Trophoblast cell (in vitro differentiated cells and primary cell): ENCODE data around the gene NUP43.
"Not testable (repeated sequence)": the region's sequence is repeated elsewhere in the genome, so short reads cannot be mapped to it uniquely, and the experiment has no call there.

ENCODE experiments used
- DNase-seq, 2 donors: peaks; one replicate each; pipeline ENCODE4 v3.0.0-alpha.2; 2016
- H2AFZ ChIP-seq: 2 replicates; pipeline ENCODE4 v1.6.1; 2013; ENCODE audit warnings: low read length, moderate library complexity, mild to moderate bottlenecking; ENCODE audit not compliant: insufficient read depth, poor library complexity
- H2AK5ac ChIP-seq: 2 replicates; pipeline ENCODE4 v1.6.1; 2013; ENCODE audit warnings: mild to moderate bottlenecking, low read length
- H2BK120ac ChIP-seq: 2 replicates; pipeline ENCODE4 v1.6.1; 2013; ENCODE audit warnings: low read length, mild to moderate bottlenecking, moderate library complexity; ENCODE audit not compliant: insufficient read depth, poor library complexity
- H2BK12ac ChIP-seq: 2 replicates; pipeline ENCODE4 v1.6.1; 2013; ENCODE audit warnings: mild to moderate bottlenecking, low read length, moderate library complexity
- H2BK5ac ChIP-seq: 2 replicates; pipeline ENCODE4 v1.6.1; 2013; ENCODE audit warnings: low read length, low read depth, moderate library complexity, mild to moderate bottlenecking; ENCODE audit not compliant: poor library complexity
- H3K14ac ChIP-seq: 2 replicates; pipeline ENCODE4 v1.6.1; 2013; ENCODE audit warnings: mild to moderate bottlenecking, low read length
- H3K18ac ChIP-seq: 2 replicates; pipeline ENCODE4 v1.6.1; 2013; ENCODE audit warnings: mild to moderate bottlenecking, low read length
- H3K23ac ChIP-seq: 2 replicates; pipeline ENCODE4 v1.6.1; 2013; ENCODE audit warnings: low read length
- H3K27ac ChIP-seq: 2 replicates; pipeline ENCODE4 v1.5.1; 2013; ENCODE audit warnings: low read depth, mild to moderate bottlenecking, inconsistent platforms, low read length, moderate library complexity
- H3K27me3 ChIP-seq: 2 replicates; pipeline ENCODE4 v1.6.1; 2013; ENCODE audit warnings: inconsistent platforms, mild to moderate bottlenecking, low read length, moderate library complexity; ENCODE audit not compliant: insufficient read depth
- H3K36me3 ChIP-seq, 2 experiments: 1 replicate in 1 of 2; 2 replicates in 1 of 2; pipeline ENCODE4 v1.6.1; 2013; ENCODE audit warnings: low read length in 2 of 2, mild to moderate bottlenecking in 2 of 2, moderate library complexity in 1 of 2; ENCODE audit not compliant: insufficient read depth in 2 of 2, control insufficient read depth in 1 of 2
- H3K4ac ChIP-seq: 2 replicates; pipeline ENCODE4 v1.6.1; 2013; ENCODE audit warnings: low read depth, mild to moderate bottlenecking, low read length, moderate library complexity
- H3K4me1 ChIP-seq, 2 experiments: 1 replicate in 1 of 2; 2 replicates in 1 of 2; pipeline ENCODE4 v1.6.1; 2013; ENCODE audit warnings: low read length in 2 of 2, mild to moderate bottlenecking in 2 of 2, moderate library complexity in 1 of 2; ENCODE audit not compliant: insufficient read depth in 2 of 2, control insufficient read depth in 1 of 2
- H3K4me2 ChIP-seq: 2 replicates; pipeline ENCODE4 v1.6.1; 2013; ENCODE audit warnings: inconsistent platforms, mild to moderate bottlenecking, low read length, moderate library complexity
- H3K4me3 ChIP-seq: 2 replicates; pipeline ENCODE4 v1.5.1; 2013; ENCODE audit warnings: mild to moderate bottlenecking, low read depth, low read length, inconsistent platforms
- H3K79me1 ChIP-seq: one replicate; pipeline ENCODE4 v1.6.1; 2013; ENCODE audit warnings: low read length
- H3K79me2 ChIP-seq: 2 replicates; pipeline ENCODE4 v1.6.1; 2013; ENCODE audit warnings: low read length, mild to moderate bottlenecking; ENCODE audit not compliant: control insufficient read depth, insufficient read depth, poor library complexity
- H3K9ac ChIP-seq: 2 replicates; pipeline ENCODE4 v1.6.1; 2013; ENCODE audit warnings: mild to moderate bottlenecking, low read length
- H3K9me3 ChIP-seq: 2 replicates; pipeline ENCODE4 v1.6.1; 2013; ENCODE audit warnings: low read depth, mild to moderate bottlenecking, control low read depth, inconsistent platforms, low read length; ENCODE audit not compliant: insufficient read depth
- H4K12ac ChIP-seq: 2 replicates; pipeline ENCODE4 v1.6.1; 2013; ENCODE audit warnings: low read depth, mild to moderate bottlenecking, low read length, moderate library complexity
- H4K8ac ChIP-seq: 2 replicates; pipeline ENCODE4 v1.6.1; 2013; ENCODE audit warnings: low read depth, mild to moderate bottlenecking, low read length, moderate library complexity
- H4K91ac ChIP-seq: one replicate; pipeline ENCODE4 v1.6.1; 2013; ENCODE audit warnings: low read depth, mild to moderate bottlenecking, low read length, moderate library complexity
- WGBS: extraction: QIAGEN DNeasy Blood & Tissue Kit; methylation state at CpG from one replicate; pipeline ENCODE4 v1.1.7; 2013; ENCODE audit warnings: missing lambda C conversion rate; ENCODE audit not compliant: insufficient read length, insufficient coverage; ENCODE audit errors: extremely low coverage; 5-methylcytosine and 5-hydroxymethylcytosine counted together

NUP43 gene

DNA sequence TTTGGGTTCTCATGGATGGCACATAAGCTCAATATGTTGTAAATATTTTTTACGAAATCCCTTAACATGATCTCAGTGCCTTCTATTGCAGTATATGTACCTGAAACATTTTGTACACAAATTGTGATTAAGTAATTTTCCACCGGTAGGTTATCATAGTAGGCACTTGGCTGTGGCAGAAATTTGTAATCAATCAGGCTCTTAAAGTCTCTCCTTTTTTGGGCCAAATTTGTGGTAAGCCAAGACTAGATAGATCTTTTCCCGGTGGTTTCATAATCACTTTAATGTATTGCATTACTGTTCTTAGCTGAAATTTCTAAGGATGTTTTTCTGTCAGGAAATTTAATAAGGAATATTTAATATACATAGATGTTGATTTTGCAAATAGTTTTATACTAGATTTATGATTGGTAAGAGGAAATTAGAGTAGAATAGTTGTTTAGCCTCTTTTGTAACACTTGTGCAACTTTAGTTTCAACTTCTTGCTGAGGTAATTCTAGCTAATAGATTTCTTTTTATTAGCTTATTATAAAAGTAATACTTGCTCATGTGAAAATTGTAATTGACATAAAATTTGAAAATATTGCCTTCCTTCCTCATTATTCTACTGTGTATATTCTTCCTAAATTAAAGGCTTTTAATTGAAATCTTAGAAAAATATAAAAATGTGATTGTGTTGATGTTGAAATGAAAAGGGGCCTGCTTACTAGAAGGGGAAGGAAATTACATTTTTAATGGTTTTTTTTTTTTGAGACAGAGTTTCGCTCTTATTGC is 6.5 kb upstream of the NUP43 start:
- no peak overlapping the region for H3K27ac ChIP-seq
- WGBS = no CpG with 5 or more reads among the region's 4 CpGs

DNA sequence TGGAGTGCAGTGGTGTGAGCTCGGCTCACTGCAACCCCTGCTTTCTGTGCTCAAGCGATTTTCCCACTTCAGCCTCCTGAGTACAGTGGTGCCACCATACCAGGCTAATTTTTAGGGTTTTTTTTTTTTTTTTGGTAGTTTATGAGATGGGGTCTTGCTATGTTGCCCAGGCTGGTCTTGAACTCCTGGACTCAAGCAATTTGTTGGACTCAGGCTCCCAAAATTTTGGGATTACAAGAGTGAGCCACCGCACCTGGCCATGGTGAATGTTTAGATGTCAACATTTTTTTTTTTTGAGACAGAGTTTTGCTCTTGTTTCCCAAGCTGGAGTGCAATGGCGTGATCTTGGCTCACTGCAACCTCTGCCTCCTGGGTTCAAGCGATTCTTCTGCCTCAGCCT is 5.6 kb upstream of the NUP43 start:
- not testable (repeated sequence) for DNase-seq, H4K12ac ChIP-seq, H3K27me3 ChIP-seq, H2BK12ac ChIP-seq, H3K23ac ChIP-seq, H3K4me1 ChIP-seq, H3K9ac ChIP-seq, H3K4me2 ChIP-seq, H2AK5ac ChIP-seq, H4K91ac ChIP-seq, H4K8ac ChIP-seq, H2BK120ac ChIP-seq, H3K9me3 ChIP-seq, H2AFZ ChIP-seq, H3K36me3 ChIP-seq, H3K79me1 ChIP-seq, H3K4me3 ChIP-seq, H3K27ac ChIP-seq, H3K18ac ChIP-seq, H3K14ac ChIP-seq, H2BK5ac ChIP-seq
- WGBS = no CpG with 5 or more reads among the region's 5 CpGs
- Histone ChIP-seq H3K4ac (peak overlapping the region; percentile 75), H3K79me2 (peaks cover 15% of the 10 kb centered on the region)

More for the DNA sequence above, 6.5 kb upstream of the NUP43 start:
- no peak overlapping the region for H3K4me2 ChIP-seq
- H3K4me1 ChIP-seq = no peaks in the 10 kb centered on the region
- no peak overlapping the region for H2BK12ac ChIP-seq
- no peak overlapping the region for H4K8ac ChIP-seq
- no peak overlapping the region for H3K4me3 ChIP-seq
- no peaks in the 10 kb centered on the region for H3K36me3 ChIP-seq
- H3K4ac ChIP-seq = no peak overlapping the region
- H2BK120ac ChIP-seq = no peak overlapping the region
- no peak overlapping the region for H2AK5ac ChIP-seq
- H3K27me3 ChIP-seq = no peaks in the 10 kb centered on the region
- no peak overlapping the region for H2BK5ac ChIP-seq
- no peak overlapping the region for H3K14ac ChIP-seq
- DNase-seq = no peak
- no peak overlapping the region for H3K23ac ChIP-seq
- H3K9me3 ChIP-seq = no peaks in the 10 kb centered on the region
- H3K18ac ChIP-seq = no peak overlapping the region
- H4K91ac ChIP-seq = no peak overlapping the region
- H3K79me2 ChIP-seq = peaks cover 15% of the 10 kb centered on the region
- H4K12ac ChIP-seq = no peak overlapping the region
- H3K9ac ChIP-seq = no peak overlapping the region
- no peak overlapping the region for H2AFZ ChIP-seq
- peaks cover 7% of the 10 kb centered on the region for H3K79me1 ChIP-seq

DNA sequence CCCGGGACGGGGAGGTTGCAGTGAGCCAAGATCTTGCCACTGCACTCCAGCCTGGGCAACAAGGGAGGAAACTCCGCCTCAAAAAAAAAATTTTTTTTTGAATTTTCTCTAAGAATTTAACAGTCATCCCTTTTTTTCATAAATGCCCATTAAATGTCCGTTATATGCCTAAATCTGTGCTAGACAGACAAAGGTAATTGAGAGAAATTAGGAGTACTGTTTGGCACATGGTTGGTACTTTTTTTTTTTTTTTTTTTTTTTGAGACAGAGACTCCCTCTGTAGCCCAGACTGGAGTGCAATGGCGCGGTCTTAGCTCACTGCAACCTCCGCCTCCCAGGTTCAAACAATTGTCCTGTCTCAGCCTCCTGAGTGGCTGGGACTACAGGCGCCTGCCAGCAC is 4.9 kb upstream of the NUP43 start:
- H2BK120ac ChIP-seq = no peak overlapping the region
- no peak overlapping the region for H3K4me3 ChIP-seq
- peak overlapping the region; percentile 75 for H3K4ac ChIP-seq
- H3K36me3 ChIP-seq = no peaks in the 10 kb centered on the region
- no peaks in the 10 kb centered on the region for H3K9me3 ChIP-seq
- WGBS = no CpG with 5 or more reads among the region's 8 CpGs
- H3K23ac ChIP-seq = no peak overlapping the region
- peaks cover 15% of the 10 kb centered on the region for H3K79me2 ChIP-seq
- no peak overlapping the region for H4K91ac ChIP-seq
- H4K8ac ChIP-seq = no peak overlapping the region
- H3K18ac ChIP-seq = no peak overlapping the region
- H4K12ac ChIP-seq = no peak overlapping the region
- H2BK5ac ChIP-seq = no peak overlapping the region
- H3K4me1 ChIP-seq = no peaks in the 10 kb centered on the region
- no peak overlapping the region for H3K4me2 ChIP-seq
- H2AK5ac ChIP-seq = no peak overlapping the region
- no peak overlapping the region for H3K14ac ChIP-seq
- DNase-seq = no peak
- H2AFZ ChIP-seq = no peak overlapping the region
- H3K79me1 ChIP-seq = peaks cover 7% of the 10 kb centered on the region
- H3K9ac ChIP-seq = no peak overlapping the region
- H3K27ac ChIP-seq = no peak overlapping the region
- no peaks in the 10 kb centered on the region for H3K27me3 ChIP-seq
- H2BK12ac ChIP-seq = no peak overlapping the region

DNA sequence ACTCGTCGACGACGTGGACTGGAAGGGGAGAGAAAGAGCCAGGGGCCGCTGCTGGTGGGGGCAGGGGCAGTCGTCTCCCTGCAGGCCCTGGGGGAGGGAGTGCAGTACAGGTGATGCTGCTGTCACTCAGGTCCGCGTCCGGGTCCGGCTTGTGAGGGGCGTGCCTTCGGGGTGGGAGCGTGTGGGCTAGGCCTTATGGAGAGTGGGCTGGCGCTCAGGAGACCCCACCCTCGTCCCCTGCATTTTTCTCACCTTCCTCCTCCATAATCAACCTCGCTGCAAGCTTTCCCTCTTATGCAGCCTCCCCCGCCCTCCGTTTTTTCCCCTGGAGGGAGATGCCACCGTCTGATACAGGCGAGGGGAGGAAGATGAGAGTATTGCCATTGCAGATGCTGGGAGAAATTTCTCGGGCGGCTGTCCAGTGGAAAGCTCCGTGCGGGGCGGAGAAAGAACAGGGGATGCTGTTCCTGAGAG is 3.8 kb upstream of the NUP43 start:
- peak overlapping the region; percentile 99 for H2AFZ ChIP-seq
- peak overlapping the region; percentile 97 for H3K18ac ChIP-seq
- no peaks in the 10 kb centered on the region for H3K27me3 ChIP-seq
- peak overlapping the region; percentile 93 for H3K4ac ChIP-seq
- H2AK5ac ChIP-seq = peak overlapping the region; percentile 73
- no peaks in the 10 kb centered on the region for H3K4me1 ChIP-seq
- peak overlapping the region; percentile 82 for H4K91ac ChIP-seq
- DNase-seq = peak; percentile 53 to 66
- no peak overlapping the region for H3K23ac ChIP-seq
- no CpG with 5 or more reads among the region's 25 CpGs for WGBS
- H3K14ac ChIP-seq = peak overlapping the region; percentile 98
- peak overlapping the region; percentile 86 for H3K4me2 ChIP-seq
- H3K27ac ChIP-seq = peak overlapping the region; percentile 86
- H4K12ac ChIP-seq = peak overlapping the region; percentile 91
- peak overlapping the region; percentile 94 for H3K9ac ChIP-seq
- H4K8ac ChIP-seq = peak overlapping the region; percentile 98
- peak overlapping the region; percentile 83 for H2BK5ac ChIP-seq
- H2BK120ac ChIP-seq = peak overlapping the region; percentile 76
- no peaks in the 10 kb centered on the region for H3K9me3 ChIP-seq
- H2BK12ac ChIP-seq = no peak overlapping the region
- H3K4me3 ChIP-seq = peak overlapping the region; percentile 98
- H3K36me3 ChIP-seq = no peaks in the 10 kb centered on the region
- H3K79me1 ChIP-seq = peaks cover 10% of the 10 kb centered on the region
- H3K79me2 ChIP-seq = peaks cover 19% of the 10 kb centered on the region
